GM23338 (cell line): ENCODE measurements around the gene NOC2L. TPM values are rescaled to one million over a fixed set of nuclear protein-coding genes. Genes with fewer than 3 reads are reported as not detected.

Experiments
- ATAC-seq: fragments of 200-7000 bp; cut with Tn5 transposase; 3 replicates; pipeline ENCODE4 v1.9.1; 2020
- DNase-seq: peaks from one replicate; pipeline ENCODE4 v3.0.0-alpha.2; 2015; ENCODE audit warnings: low spot score
- H2AFZ ChIP-seq: fragments of 200-600 bp; sonication (generic); 2 replicates; pipeline ENCODE4 v1.8.0; 2016; ENCODE audit warnings: antibody characterized with exemption, mild to moderate bottlenecking, moderate library complexity
- H3F3A ChIP-seq: fragments of 200-600 bp; sonication (generic); replicated peaks from 2 replicates; pipeline ENCODE4 v1.8.0; 2017; ENCODE audit warnings: antibody characterized with exemption, mixed run types, low read depth
- H3K27ac ChIP-seq: fragments of 200-600 bp; sonication (generic); 2 replicates; pipeline ENCODE4 v1.6.1; 2016; ENCODE audit warnings: low read depth
- H3K27me3 ChIP-seq: fragments of 200-600 bp; sonication (generic); 2 replicates; pipeline ENCODE4 v1.8.0; 2016; ENCODE audit warnings: mild to moderate bottlenecking, mixed run types, moderate library complexity; ENCODE audit not compliant: insufficient read depth
- H3K36me3 ChIP-seq: fragments of 200-600 bp; sonication (generic); 2 replicates; pipeline ENCODE4 v1.8.0; 2016; ENCODE audit warnings: mild to moderate bottlenecking; ENCODE audit not compliant: insufficient read depth
- H3K4me1 ChIP-seq: fragments of 200-600 bp; sonication (generic); 2 replicates; pipeline ENCODE4 v1.8.0; 2016; ENCODE audit warnings: mild to moderate bottlenecking, moderate library complexity; ENCODE audit not compliant: insufficient read depth
- H3K4me2 ChIP-seq: fragments of 200-600 bp; sonication (generic); 2 replicates; pipeline ENCODE4 v1.7.1; 2017; ENCODE audit warnings: mixed run types
- H3K4me3 ChIP-seq: fragments of 200-600 bp; sonication (generic); 2 replicates; pipeline ENCODE4 v1.6.1; 2016; ENCODE audit warnings: mixed run types
- H3K79me2 ChIP-seq: fragments of 200-600 bp; sonication (generic); replicated peaks from 2 replicates; pipeline ENCODE4 v1.8.0; 2017; ENCODE audit warnings: mild to moderate bottlenecking; ENCODE audit not compliant: insufficient read depth
- H3K9me2 ChIP-seq: fragments of 200-600 bp; sonication (generic); 2 replicates; pipeline ENCODE4 v1.8.0; 2017; ENCODE audit not compliant: insufficient read depth
- H4K20me1 ChIP-seq: fragments of 200-600 bp; sonication (generic); replicated peaks from 2 replicates; pipeline ENCODE4 v1.8.0; 2017; ENCODE audit warnings: mild to moderate bottlenecking; ENCODE audit not compliant: insufficient read depth
- H3K27ac Mint-ChIP-seq: 2 replicates; pipeline ENCODE4 v1.8.0; 2020; ENCODE audit warnings: inconsistent platforms, mild to moderate bottlenecking, moderate library complexity, mixed read lengths
- H3K27me3 Mint-ChIP-seq: 3 replicates; pipeline ENCODE4 v1.8.0; 2022; ENCODE audit warnings: low read depth, mild to moderate bottlenecking, moderate library complexity, mixed read lengths, inconsistent platforms; ENCODE audit not compliant: insufficient read depth, poor library complexity
- H3K36me3 Mint-ChIP-seq: 3 replicates; pipeline ENCODE4 v1.8.0; 2021; ENCODE audit warnings: low read depth, mild to moderate bottlenecking, inconsistent platforms, moderate library complexity, mixed read lengths
- H3K4me1 Mint-ChIP-seq: 3 replicates; pipeline ENCODE4 v1.8.0; 2020; ENCODE audit warnings: mild to moderate bottlenecking, inconsistent platforms, mixed read lengths
- H3K4me3 Mint-ChIP-seq: 3 replicates; pipeline ENCODE4 v1.8.0; 2021; ENCODE audit warnings: moderate library complexity, mild to moderate bottlenecking, inconsistent platforms, mixed read lengths
- H3K9me3 Mint-ChIP-seq: 3 replicates; pipeline ENCODE4 v1.8.0; 2020; ENCODE audit warnings: moderate library complexity, mild to moderate bottlenecking, inconsistent platforms, mixed read lengths
- CREB1 ChIP-seq: fragments of 250-450 bp; sonication (Bioruptor Pico); IDR thresholded peaks from 2 replicates; pipeline ENCODE4 v1.5.0; 2020; ENCODE audit warnings: low read depth, mild to moderate bottlenecking, moderate library complexity
- CTCF ChIP-seq, 2 experiments: fragments of 200-600 bp in 1 of 2; sonication (generic) in 1 of 2; conservative IDR thresholded peaks; 2 replicates each; pipeline versions ENCODE4 v1.5.1 to v1.6.1; 2016 to 2017; ENCODE audit warnings: antibody characterized with exemption in 2 of 2, low read depth in 2 of 2, mild to moderate bottlenecking in 2 of 2, moderate library complexity in 1 of 2
- ETS1 ChIP-seq: IDR thresholded peaks from 2 replicates; pipeline ENCODE4 v1.6.1; 2016; ENCODE audit warnings: antibody characterized with exemption
- EZH2 ChIP-seq: fragments of 200-600 bp; sonication (generic); IDR thresholded peaks from one replicate; pipeline ENCODE4 v1.8.0; 2017; ENCODE audit warnings: antibody characterized with exemption, mild to moderate bottlenecking, low read depth; ENCODE audit not compliant: unreplicated experiment
- EZH2phosphoT487 ChIP-seq: fragments of 200-600 bp; sonication (generic); IDR thresholded peaks from one replicate; pipeline ENCODE4 v1.8.1; 2018; ENCODE audit warnings: antibody characterized with exemption; ENCODE audit not compliant: unreplicated experiment
- JUNB ChIP-seq: IDR thresholded peaks from one replicate; pipeline ENCODE4 v1.6.1; 2016; ENCODE audit warnings: antibody characterized with exemption; ENCODE audit not compliant: unreplicated experiment
- NANOG ChIP-seq: IDR thresholded peaks from 2 replicates; pipeline ENCODE4 v1.6.1; 2016; ENCODE audit warnings: antibody characterized with exemption, borderline replicate concordance
- POLR2AphosphoS5 ChIP-seq: IDR thresholded peaks from 2 replicates; pipeline ENCODE4 v1.6.1; 2016; ENCODE audit warnings: antibody characterized with exemption, low read depth
- REST ChIP-seq: IDR thresholded peaks from one replicate; pipeline ENCODE4 v1.6.1; 2018; ENCODE audit warnings: antibody characterized with exemption; ENCODE audit not compliant: unreplicated experiment
- STAT1 ChIP-seq: IDR thresholded peaks from one replicate; pipeline ENCODE4 v1.6.1; 2016; ENCODE audit warnings: antibody characterized with exemption; ENCODE audit not compliant: unreplicated experiment
- ZNF114 ChIP-seq: fragments of 250-450 bp; sonication (Bioruptor Pico); IDR thresholded peaks from 2 replicates; pipeline ENCODE4 v1.5.0; 2020; ENCODE audit warnings: mild to moderate bottlenecking, moderate library complexity
- ZNF331 ChIP-seq: fragments of 250-450 bp; sonication (Bioruptor Pico); IDR thresholded peaks from 2 replicates; pipeline ENCODE4 v1.5.0; 2020; ENCODE audit warnings: low read depth, mild to moderate bottlenecking, moderate library complexity
- ZNF462 ChIP-seq: fragments of 250-450 bp; sonication (Bioruptor Pico); IDR thresholded peaks from 2 replicates; pipeline ENCODE4 v1.5.0; 2020; ENCODE audit warnings: mild to moderate bottlenecking, moderate library complexity
- polyA plus RNA-seq: library from polyadenylated mRNA; unstranded; fragments of >200 nt; fragmentation: Nextera tagmentation; extraction: Ambion mirVana; gene quantifications from 2 replicates; pipeline ENCODE4 v1.2.1, GENCODE V29; 2016
- total RNA-seq: library from RNA; depleted of rRNA; stranded (reverse); fragments of >200 nt; shearing (Covaris generic); gene quantifications from 2 replicates; pipeline ENCODE4 v1.2.3, GENCODE V29; 2014

NOC2L gene
- total and polyA plus RNA-seq, 2 experiments from 2014 or later: 79.3 to 125 TPM

- Mint-ChIP-seq H3K36me3 (peaks cover 5% of the 10 kb centered on the region), H3K4me3 (no peak overlapping the region), H3K9me3 (peaks cover 5% of the 10 kb centered on the region), H3K4me1 (no peaks in the 10 kb centered on the region; the same call in 2 of the 3 replicates), H3K27ac (no peak overlapping the region), H3K27me3 (peaks cover 47% of the 10 kb centered on the region)
- no peaks in the 10 kb centered on the region for H3K79me2 ChIP-seq
- no peak overlapping the region for H3K4me3 ChIP-seq
- no peak overlapping the region for H3K27ac ChIP-seq
- DNase-seq (no peak), ATAC-seq (no peak)
- H3K27me3 ChIP-seq: peaks cover 40% of the 10 kb centered on the region
- H3K4me1 ChIP-seq: no peaks in the 10 kb centered on the region
- H2AFZ ChIP-seq: no peak overlapping the region
- H3F3A ChIP-seq: no peaks in the 10 kb centered on the region
- no peaks in the 10 kb centered on the region for H4K20me1 ChIP-seq
- no peaks in the 10 kb centered on the region for H3K9me2 ChIP-seq
- TF ChIP-seq ZNF114: no peak
- TF ChIP-seq EZH2: no peak
- no peak for TF ChIP-seq ZNF462 (CRISPR knock-in tag)
- no peak for TF ChIP-seq CREB1 (CRISPR knock-in tag)
- TF ChIP-seq STAT1: no peak
- no peak for TF ChIP-seq NANOG
- no peak for TF ChIP-seq POLR2AphosphoS5
- no peak for TF ChIP-seq ZNF331 (CRISPR knock-in tag)
- no peak for TF ChIP-seq CTCF (conservative IDR thresholded peaks at IDR 0.05; ENCODE audit: low read depth in 2 of 2)
- TF ChIP-seq REST: no peak
- TF ChIP-seq EZH2phosphoT487: no peak
- no peak for TF ChIP-seq JUNB
- no peak for TF ChIP-seq ETS1
- H3K4me2 ChIP-seq: no peak overlapping the region
- no peaks in the 10 kb centered on the region for H3K36me3 ChIP-seq
Measured at GRCh38 chr1:982765-983436, 23.8 kb upstream of the NOC2L start.
